ENCODE data around the gene GATAD2B.
"Not testable (repeated sequence)": the region's sequence is repeated elsewhere in the genome, so short reads cannot be mapped to it uniquely, and the experiment has no call there.

GATAD2B gene

GRCh38 chr1:153775458-153776327, 147.1 kb downstream of the GATAD2B start:
- peak; percentile 85 for DNase-seq

DNA sequence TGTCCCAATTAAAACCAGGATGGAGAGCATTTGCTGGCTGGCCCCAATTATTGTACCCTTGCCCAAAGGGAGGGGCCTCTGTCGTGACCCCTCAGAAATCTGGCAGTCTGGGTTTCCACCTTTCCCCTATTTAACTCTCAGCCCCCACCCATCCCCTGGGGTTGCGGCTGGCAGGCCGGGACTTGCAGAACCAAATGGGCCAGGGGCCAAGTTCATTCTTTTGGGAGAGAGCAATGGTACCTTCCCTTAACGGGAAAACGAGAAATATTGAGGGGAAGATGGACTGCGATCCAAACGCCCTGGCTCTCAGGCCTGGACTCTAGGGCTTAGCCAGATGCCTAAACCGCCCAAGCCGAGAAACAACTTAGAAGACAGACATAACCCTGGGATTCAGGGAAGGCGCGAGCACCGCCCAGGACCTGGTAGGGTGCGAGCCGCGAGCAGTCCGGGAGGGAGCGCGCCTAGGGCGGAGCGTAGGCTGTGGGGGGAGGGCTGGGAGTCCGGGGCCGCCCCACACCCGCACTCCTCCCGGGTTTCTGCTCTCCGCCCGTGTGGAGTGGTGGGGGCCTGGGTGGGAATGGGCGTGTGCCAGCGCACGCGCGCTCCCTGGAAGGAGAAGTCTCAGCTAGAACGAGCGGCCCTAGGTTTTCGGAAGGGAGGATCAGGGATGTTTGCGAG, 147.9 kb downstream of the GATAD2B start, which contains the start of gene SLC27A3:
Gene SLC27A3, plus strand, starts transcription at position 628 of the 678 bp plus-strand sequence. CDS start 91 bp downstream, outside the sequence.
- no peak for DNase-seq

DNA sequence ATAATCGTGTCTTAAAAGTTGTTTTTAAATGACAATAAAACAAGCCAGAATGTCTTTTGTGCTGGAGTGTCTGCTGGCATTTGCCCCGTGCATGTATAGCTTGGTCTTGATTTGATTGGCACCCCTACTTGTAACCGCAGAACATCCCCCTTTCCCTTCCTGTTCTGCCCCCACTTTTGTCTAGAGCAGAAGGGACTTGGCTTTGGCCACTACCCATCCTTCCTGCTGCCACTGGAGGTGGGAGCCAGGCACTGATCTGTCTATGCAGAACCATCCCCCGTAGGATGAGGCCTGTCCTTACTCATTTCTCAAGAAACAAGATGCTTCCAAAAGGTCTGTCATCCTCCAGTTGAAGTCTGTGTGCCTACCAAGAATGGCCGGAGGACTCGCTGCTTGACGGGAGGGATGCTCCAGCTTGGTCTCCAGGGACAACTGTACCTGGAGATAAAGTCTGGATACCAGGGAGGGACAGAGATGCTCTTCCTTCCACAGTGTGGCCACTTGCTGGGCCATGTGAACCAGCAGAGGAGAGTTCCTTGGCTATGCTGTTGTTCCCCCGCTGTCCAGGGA, 148.7 kb downstream of the GATAD2B start:
- no peak for DNase-seq

GRCh38 chr1:153773096-153773921, 149.5 kb downstream of the GATAD2B start:
- no peak for DNase-seq

DNA sequence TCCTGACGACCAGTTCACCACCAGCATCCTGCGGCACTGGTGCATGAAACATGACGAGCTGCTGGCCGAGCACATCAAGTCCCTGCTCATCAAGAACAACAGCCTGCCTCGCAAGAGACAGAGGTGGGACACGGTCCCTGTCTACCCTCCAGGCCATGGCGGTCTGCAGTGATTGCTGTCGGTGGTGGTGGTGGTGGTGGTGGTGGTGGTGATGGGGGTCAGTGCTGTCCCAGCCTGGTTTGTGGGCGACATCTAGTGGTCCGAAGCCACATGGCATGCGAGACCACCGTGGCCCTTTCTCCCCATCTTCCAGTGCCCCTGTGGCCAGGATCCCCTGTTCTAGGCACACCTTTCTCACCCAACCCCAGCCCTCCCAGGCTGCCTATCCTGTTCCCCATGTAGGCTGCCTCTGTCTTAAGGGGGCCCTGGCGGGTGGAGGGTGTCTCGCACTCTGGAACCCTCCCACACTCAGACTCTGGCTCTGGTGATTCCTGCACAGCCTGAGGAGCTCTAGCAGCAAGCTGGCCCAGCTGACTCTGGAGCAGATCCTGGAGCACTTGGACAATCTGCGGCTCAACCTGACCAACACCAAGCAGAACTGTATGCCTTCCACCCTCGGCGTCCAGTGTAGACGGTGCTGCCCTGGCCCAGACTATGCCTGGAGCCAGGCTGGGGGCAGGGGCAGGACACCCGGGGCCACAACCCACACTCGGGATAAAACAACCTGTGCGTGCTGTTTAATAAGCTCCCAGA, 150.8 kb downstream of the GATAD2B start:
- DNase-seq = peak; percentile 63

- DNase-seq = no peak
Measured at GRCh38 chr1:153771261-153771660, 151.5 kb downstream of the GATAD2B start.

DNA sequence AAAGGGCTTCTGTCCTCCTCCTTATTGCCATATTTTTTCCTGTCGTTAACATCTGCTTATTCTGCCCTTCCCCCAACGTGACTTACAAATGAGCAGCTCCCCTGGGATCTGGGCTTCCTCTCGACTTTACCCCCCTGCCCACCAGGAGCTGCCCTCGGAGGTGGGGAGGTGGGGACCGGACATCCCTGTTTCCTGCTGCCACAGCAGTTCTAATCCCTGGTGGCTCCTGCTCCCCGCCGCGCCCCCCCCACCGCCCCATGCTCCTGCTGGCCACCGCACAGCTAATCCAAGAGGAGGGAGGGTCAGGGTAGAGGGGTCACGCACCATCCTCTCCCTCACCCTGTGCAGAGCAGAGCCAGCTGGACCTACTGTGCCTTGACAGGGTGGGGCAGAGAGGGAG, 152.0 kb downstream of the GATAD2B start:
- no peak for DNase-seq

DNA sequence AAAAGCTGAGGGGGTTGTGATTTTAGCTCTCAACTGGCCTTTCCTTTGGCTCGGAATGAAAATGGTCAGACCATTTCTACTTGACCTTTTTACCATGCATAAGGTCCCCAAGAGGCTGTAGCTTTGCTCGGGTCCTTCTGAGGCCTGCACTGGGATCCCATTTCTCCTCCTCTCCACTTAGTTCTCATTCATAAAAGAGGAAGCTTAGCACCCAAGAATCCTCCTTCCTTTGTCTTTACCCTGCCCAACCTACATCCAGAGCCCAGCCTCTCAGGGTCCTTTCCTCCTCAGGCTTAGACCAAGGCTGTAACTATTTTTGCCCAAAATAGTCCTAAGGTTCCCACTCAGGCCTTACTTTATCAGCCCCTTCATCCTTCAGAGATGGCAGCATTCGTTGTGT, 153.6 kb downstream of the GATAD2B start:
- no peak for DNase-seq

GRCh38 chr1:153768316-153769181, 154.2 kb downstream of the GATAD2B start:
- DNase-seq = no peak

DNA sequence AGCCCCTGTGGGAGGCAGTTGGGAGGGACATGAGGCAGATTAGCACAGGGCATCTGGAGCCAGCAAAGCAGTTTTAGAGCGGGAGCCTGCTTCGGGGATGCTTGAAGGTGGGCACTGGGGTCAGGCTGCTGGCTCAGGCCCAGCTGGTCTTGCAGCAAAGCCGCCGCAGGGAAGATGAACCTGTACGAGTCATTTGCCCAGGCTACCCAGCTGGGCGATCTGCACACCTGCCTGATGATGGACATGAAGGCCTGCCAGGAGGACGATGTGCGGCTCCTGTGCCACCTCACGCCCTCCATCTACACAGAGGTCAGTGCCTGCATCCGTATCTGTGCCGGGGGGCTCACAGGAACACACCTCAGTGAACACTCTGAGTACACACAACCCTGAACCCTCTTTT, 155.3 kb downstream of the GATAD2B start:
- no peak for DNase-seq

GRCh38 chr1:153766663-153767062, 156.1 kb downstream of the GATAD2B start:
- DNase-seq = not testable (repeated sequence)

DNA sequence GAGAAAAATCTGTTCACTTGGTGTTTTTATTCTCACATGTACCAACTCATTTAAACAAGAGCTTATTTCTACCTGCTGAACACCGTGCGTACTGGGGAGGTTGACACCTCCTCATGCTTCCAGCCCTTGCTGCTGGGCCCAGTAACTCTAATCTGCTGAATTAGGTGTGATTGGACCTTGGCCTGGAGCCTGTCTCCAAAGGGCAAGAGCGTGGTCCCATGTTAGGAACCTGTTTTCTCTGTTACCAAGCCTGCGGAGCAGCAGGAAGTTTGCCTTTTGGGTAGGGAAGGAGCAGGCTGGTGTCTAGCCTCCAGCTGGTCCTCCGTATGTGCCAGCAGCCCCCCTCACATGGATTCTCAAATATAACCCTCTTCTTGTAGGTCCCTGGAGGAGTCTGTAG, 158.5 kb downstream of the GATAD2B start:
- no peak for DNase-seq

DNA sequence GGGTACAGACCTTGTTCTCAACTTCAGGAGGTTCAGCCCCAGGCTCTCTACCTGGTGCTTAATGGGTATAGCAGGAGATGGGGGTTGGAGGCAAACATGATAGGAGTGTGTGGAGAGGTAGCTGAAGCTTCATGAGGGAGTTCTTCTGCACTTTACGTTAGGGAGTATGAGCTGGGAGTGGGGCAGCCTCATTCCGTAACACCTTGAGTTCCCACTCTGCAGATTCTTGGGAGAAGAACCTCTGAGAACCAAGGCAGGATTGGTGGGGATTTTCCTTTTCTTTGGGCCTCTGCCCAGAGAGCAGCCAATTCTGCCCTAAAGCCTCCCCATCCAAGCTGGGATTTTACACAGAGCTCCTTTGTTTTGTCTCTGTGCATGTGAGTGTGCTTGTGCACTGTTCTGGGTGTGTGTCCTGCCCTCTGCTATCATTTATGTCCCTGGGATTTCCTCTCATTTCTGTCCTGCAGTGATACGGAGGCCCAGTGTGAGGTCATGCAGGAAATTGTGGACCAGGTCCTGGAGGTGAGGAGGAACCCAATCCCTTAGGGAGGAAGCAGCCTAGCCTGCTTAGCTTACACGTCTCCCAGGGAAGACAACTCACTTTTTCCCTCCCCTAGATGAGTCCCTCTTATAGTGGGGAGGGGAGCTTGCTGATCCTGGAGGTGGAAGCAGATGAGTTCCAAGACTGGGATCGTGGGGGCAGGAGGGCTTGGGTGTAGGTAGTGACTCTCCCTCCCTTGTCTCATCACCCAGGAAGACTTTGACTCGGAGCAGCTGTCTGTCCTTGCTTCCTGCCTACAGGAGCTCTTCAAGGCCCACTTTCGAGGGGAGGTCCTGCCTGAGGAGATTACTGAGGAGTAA, 159.2 kb downstream of the GATAD2B start:
- DNase-seq = no peak

DNA sequence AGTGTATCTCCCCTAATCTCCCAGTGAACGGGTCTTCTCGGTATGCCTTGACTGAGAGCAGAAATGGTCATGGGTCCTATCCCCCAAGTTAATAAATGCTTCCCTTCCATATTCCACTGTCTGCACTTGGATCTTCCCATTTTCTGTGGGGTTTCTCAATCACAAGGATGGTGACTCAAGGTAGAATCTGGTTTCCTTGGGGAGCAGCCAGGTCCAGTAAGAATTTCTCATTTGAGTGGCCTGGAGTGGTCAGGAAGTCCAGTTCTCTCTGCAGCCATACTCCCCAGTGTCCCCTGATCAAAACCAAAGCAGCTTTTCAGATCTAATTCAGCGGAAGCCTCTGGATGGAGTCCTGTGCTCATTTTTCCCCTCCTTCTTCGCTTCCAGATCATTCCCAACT, 162.3 kb downstream of the GATAD2B start:
- no peak for DNase-seq

All from retina (tissue), 1 donor.